ENCODE measurements around the gene MAST2. TPM values are rescaled to one million over a fixed set of nuclear protein-coding genes. Genes with fewer than 3 reads are reported as not detected.
"Not testable (repeated sequence)": the region's sequence is repeated elsewhere in the genome, so short reads cannot be mapped to it uniquely, and the experiment has no call there.

The MAST2 gene
- total RNA-seq, 1 donor from 2014 or later = 81.2 TPM

- intact Hi-C loops (cut with DNase I) = no loop called here
Measured at GRCh38 chr1:45848714-45849113, 45.3 kb downstream of the MAST2 start.

GRCh38 chr1:45850017-45850416, 46.6 kb downstream of the MAST2 start:
- intact Hi-C loops (cut with DNase I) = loop anchor here (10.0 kb wide), 1 partner anchor 245 kb away; no protein-coding TSS in a partner anchor
- DNase-seq (ENCODE audit: low spot score) = no peak

More at GRCh38 chr1:45848714-45849113, 45.3 kb downstream of the MAST2 start:
- DNase-seq (ENCODE audit: low spot score) = no peak

- no peak for DNase-seq (ENCODE audit: low spot score)
- intact Hi-C loops (cut with DNase I) = loop anchor here (10.0 kb wide), 1 partner anchor 250 kb away; no protein-coding TSS in a partner anchor
Measured at GRCh38 chr1:45854724-45855123, 51.3 kb downstream of the MAST2 start.

- intact Hi-C loops (cut with DNase I) = loop anchor here (10.0 kb wide), 1 partner anchor 252 kb away; no protein-coding TSS in a partner anchor
- DNase-seq (ENCODE audit: low spot score) = no peak
Measured at GRCh38 chr1:45857101-45857700, 53.8 kb downstream of the MAST2 start.

- DNase-seq (ENCODE audit: low spot score) = not testable (repeated sequence)
- intact Hi-C loops (cut with DNase I) = loop anchor here (10.0 kb wide), 1 partner anchor 253 kb away; no protein-coding TSS in a partner anchor
Measured at GRCh38 chr1:45857755-45858492, 54.5 kb downstream of the MAST2 start.

GRCh38 chr1:45859221-45859620, 55.8 kb downstream of the MAST2 start:
- intact Hi-C loops (cut with DNase I) = loop anchor here (10.0 kb wide), 1 partner anchor 254 kb away; no protein-coding TSS in a partner anchor
- no peak for DNase-seq (ENCODE audit: low spot score)

GRCh38 chr1:45862008-45862407, 58.6 kb downstream of the MAST2 start:
- no peak for DNase-seq (ENCODE audit: low spot score)
- intact Hi-C loops (cut with DNase I) = no loop called here

GRCh38 chr1:45863218-45863617, 59.8 kb downstream of the MAST2 start:
- intact Hi-C loops (cut with DNase I) = no loop called here
- no peak for DNase-seq (ENCODE audit: low spot score)

- intact Hi-C loops (cut with DNase I) = no loop called here
- DNase-seq (ENCODE audit: low spot score) = no peak
Measured at GRCh38 chr1:45864167-45865106, 61.0 kb downstream of the MAST2 start.

- intact Hi-C loops (cut with DNase I) = no loop called here
- no peak for DNase-seq (ENCODE audit: low spot score)
Measured at GRCh38 chr1:45867697-45868348, 64.4 kb downstream of the MAST2 start.

GRCh38 chr1:45868861-45869260, 65.4 kb downstream of the MAST2 start:
- intact Hi-C loops (cut with DNase I) = no loop called here
- no peak for DNase-seq (ENCODE audit: low spot score)

GRCh38 chr1:45870500-45870899, 67.1 kb downstream of the MAST2 start:
- intact Hi-C loops (cut with DNase I) = no loop called here
- no peak for DNase-seq (ENCODE audit: low spot score)

- intact Hi-C loops (cut with DNase I); DNase-seq (ENCODE audit: low spot score): not testable (repeated sequence)
Measured at GRCh38 chr1:45872173-45872801, 68.9 kb downstream of the MAST2 start.

GRCh38 chr1:45876000-45876617, 72.7 kb downstream of the MAST2 start:
- no peak for DNase-seq (ENCODE audit: low spot score)
- intact Hi-C loops (cut with DNase I) = no loop called here

GRCh38 chr1:45877264-45877663, 73.9 kb downstream of the MAST2 start:
- intact Hi-C loops (cut with DNase I) = no loop called here
- no peak for DNase-seq (ENCODE audit: low spot score)

- DNase-seq (ENCODE audit: low spot score) = no peak
- intact Hi-C loops (cut with DNase I) = no loop called here
Measured at GRCh38 chr1:45879885-45880598, 76.6 kb downstream of the MAST2 start.

GRCh38 chr1:45880930-45881329, 77.5 kb downstream of the MAST2 start:
- no peak for DNase-seq (ENCODE audit: low spot score)
- intact Hi-C loops (cut with DNase I) = no loop called here

GRCh38 chr1:45883658-45884057, 80.2 kb downstream of the MAST2 start:
- no peak for DNase-seq (ENCODE audit: low spot score)
- intact Hi-C loops (cut with DNase I) = no loop called here
